ENCODE data around the gene HPS5. TPM values are rescaled to one million over a fixed set of nuclear protein-coding genes. Genes with fewer than 3 reads are reported as not detected.

HPS5 gene
- total and polyA plus RNA-seq, 2 of the 13 experiments (the other 11 are each of a cell fraction or from before 2014, with no cell fraction given), result 6.6 to 25.5 TPM

DNA sequence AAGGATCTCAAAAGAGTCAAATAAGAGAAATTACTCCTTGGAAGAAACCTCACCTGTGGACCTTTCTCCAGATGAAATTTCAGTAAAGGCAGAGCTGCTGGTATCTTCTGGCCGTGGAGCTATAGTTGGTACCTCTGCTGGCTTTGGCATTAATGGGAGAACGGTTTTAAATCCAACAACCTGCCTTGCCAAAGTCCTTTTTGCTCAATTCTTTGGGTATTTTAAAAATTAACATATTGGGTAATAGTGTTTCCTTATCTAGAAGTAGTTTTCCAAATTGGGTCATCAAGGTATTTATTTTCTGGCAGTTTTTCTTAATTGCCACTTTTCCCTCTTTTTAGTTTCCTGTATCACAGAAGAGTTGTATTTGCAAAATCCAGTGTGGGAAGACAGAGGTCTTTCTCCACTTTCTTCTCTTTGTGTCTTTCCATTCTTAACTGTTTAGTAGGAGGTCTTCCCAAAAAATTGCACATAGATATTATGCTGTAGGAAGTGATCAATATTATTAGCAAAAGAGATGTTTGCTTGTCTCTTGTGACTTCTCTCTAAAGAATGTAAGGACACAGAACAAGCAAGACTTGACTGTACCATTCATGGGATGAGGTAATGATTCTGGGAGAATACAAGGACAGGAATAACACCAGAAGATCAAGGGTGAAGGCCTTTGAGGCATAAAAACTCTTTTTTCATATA is 85.1 kb downstream of the HPS5 start, which contains the start of gene SAA4 (continued):
- TF ChIP-seq, protein P1, sequence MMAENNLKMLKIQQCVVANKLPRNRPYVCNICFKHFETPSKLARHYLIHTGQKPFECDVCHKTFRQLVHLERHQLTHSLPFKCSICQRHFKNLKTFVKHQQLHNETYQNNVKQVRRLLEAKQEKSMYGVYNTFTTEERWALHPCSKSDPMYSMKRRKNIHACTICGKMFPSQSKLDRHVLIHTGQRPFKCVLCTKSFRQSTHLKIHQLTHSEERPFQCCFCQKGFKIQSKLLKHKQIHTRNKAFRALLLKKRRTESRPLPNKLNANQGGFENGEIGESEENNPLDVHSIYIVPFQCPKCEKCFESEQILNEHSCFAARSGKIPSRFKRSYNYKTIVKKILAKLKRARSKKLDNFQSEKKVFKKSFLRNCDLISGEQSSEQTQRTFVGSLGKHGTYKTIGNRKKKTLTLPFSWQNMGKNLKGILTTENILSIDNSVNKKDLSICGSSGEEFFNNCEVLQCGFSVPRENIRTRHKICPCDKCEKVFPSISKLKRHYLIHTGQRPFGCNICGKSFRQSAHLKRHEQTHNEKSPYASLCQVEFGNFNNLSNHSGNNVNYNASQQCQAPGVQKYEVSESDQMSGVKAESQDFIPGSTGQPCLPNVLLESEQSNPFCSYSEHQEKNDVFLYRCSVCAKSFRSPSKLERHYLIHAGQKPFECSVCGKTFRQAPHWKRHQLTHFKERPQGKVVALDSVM (CRISPR knock-in tag; IDR thresholded peaks at IDR 0.05), result no peak
- TF ChIP-seq ADNP (CRISPR knock-in tag; IDR thresholded peaks at IDR 0.05), result no peak
- TF ChIP-seq FOXK2 (IDR thresholded peaks at IDR 0.05), result no peak
- no peak for TF ChIP-seq ZNF780A (CRISPR knock-in tag; IDR thresholded peaks at IDR 0.05)
- peak in 1 of 2 experiments; percentile 63; a peak in 2 of 4 replicates for TF ChIP-seq NR2F1 (CRISPR knock-in tag; IDR thresholded peaks at IDR 0.05)
- no peak for TF ChIP-seq ZNF558 (CRISPR knock-in tag; IDR thresholded peaks at IDR 0.05; ENCODE audit: borderline replicate concordance)
- no peak for TF ChIP-seq ZNF546 (CRISPR knock-in tag; conservative IDR thresholded peaks at IDR 0.05)
- no peak for TF ChIP-seq PITX1 (CRISPR knock-in tag; IDR thresholded peaks at IDR 0.05)
- TF ChIP-seq HOXA7 (CRISPR knock-in tag; IDR thresholded peaks at IDR 0.05), result no peak
- no peak for TF ChIP-seq ZNF768 (CRISPR knock-in tag; IDR thresholded peaks at IDR 0.05)
- no peak for TF ChIP-seq TCF12 (IDR thresholded peaks at IDR 0.05)
- TF ChIP-seq TCF12 (CRISPR knock-in tag; IDR thresholded peaks at IDR 0.05), result no peak
- no peak for TF ChIP-seq MAZ (IDR thresholded peaks at IDR 0.05; ENCODE audit: borderline replicate concordance, low read depth, low read length)
- TF ChIP-seq MAZ (CRISPR knock-in tag; IDR thresholded peaks at IDR 0.05; ENCODE audit: low read depth), result no peak
- no peak for TF ChIP-seq ZBTB20 (CRISPR knock-in tag; IDR thresholded peaks at IDR 0.05; ENCODE audit: borderline replicate concordance, low read depth)
- no peak for TF ChIP-seq ELF1 (CRISPR knock-in tag; IDR thresholded peaks at IDR 0.05)
- TF ChIP-seq ZMYM3 (CRISPR knock-in tag; IDR thresholded peaks at IDR 0.05), result no peak
- no peak for TF ChIP-seq GPN1 (CRISPR knock-in tag; IDR thresholded peaks at IDR 0.05; ENCODE audit: borderline replicate concordance)
- no peak for TF ChIP-seq DR1 (CRISPR knock-in tag; IDR thresholded peaks at IDR 0.05)
- no peak for TF ChIP-seq ZNF766 (CRISPR knock-in tag; IDR thresholded peaks at IDR 0.05; ENCODE audit: borderline replicate concordance)
- TF ChIP-seq ZFP37 (CRISPR knock-in tag; IDR thresholded peaks at IDR 0.05; ENCODE audit: borderline replicate concordance), result no peak
- no peak for TF ChIP-seq ZMAT3 (CRISPR knock-in tag; conservative IDR thresholded peaks at IDR 0.05)
- TF ChIP-seq ZBTB42 (CRISPR knock-in tag; IDR thresholded peaks at IDR 0.05), result no peak
- TF ChIP-seq, protein P2, sequence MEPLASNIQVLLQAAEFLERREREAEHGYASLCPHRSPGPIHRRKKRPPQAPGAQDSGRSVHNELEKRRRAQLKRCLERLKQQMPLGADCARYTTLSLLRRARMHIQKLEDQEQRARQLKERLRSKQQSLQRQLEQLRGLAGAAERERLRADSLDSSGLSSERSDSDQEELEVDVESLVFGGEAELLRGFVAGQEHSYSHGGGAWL (CRISPR knock-in tag; IDR thresholded peaks at IDR 0.05), result no peak
- TF ChIP-seq, protein P3, sequence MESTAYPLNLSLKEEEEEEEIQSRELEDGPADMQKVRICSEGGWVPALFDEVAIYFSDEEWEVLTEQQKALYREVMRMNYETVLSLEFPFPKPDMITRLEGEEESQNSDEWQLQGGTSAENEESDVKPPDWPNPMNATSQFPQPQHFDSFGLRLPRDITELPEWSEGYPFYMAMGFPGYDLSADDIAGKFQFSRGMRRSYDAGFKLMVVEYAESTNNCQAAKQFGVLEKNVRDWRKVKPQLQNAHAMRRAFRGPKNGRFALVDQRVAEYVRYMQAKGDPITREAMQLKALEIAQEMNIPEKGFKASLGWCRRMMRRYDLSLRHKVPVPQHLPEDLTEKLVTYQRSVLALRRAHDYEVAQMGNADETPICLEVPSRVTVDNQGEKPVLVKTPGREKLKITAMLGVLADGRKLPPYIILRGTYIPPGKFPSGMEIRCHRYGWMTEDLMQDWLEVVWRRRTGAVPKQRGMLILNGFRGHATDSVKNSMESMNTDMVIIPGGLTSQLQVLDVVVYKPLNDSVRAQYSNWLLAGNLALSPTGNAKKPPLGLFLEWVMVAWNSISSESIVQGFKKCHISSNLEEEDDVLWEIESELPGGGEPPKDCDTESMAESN (CRISPR knock-in tag; conservative IDR thresholded peaks at IDR 0.05), result no peak
- no peak for TF ChIP-seq CBX1 (IDR thresholded peaks at IDR 0.05; ENCODE audit: low read depth)
- TF ChIP-seq, protein P4, sequence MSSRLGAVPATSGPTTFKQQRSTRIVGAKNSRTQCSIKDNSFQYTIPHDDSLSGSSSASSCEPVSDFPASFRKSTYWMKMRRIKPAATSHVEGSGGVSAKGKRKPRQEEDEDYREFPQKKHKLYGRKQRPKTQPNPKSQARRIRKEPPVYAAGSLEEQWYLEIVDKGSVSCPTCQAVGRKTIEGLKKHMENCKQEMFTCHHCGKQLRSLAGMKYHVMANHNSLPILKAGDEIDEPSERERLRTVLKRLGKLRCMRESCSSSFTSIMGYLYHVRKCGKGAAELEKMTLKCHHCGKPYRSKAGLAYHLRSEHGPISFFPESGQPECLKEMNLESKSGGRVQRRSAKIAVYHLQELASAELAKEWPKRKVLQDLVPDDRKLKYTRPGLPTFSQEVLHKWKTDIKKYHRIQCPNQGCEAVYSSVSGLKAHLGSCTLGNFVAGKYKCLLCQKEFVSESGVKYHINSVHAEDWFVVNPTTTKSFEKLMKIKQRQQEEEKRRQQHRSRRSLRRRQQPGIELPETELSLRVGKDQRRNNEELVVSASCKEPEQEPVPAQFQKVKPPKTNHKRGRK (CRISPR knock-in tag; IDR thresholded peaks at IDR 0.05), result no peak
